MM.1S (cell line): Measurements from ENCODE around the gene SEC16B.

Source experiments
- CTCF ChIP-seq: fragments of 300-600 bp; sonication (generic); IDR thresholded peaks from 2 replicates; pipeline ENCODE4 v1.5.1; 2016; ENCODE audit warnings: antibody characterized with exemption, low read length, mixed read lengths
- EZH2 ChIP-seq: fragments of 300-600 bp; sonication (generic); optimal IDR thresholded peaks from 2 replicates; pipeline ENCODE3; 2017; ENCODE audit warnings: low read depth, mild to moderate bottlenecking, antibody characterized with exemption, low read length, mixed read lengths

GRCh38 chr1:177897998-177898654, 71.7 kb downstream of the SEC16B start:
- TF ChIP-seq CTCF (no peak), EZH2 (no peak)
